HCEC 1CT (cell line): ENCODE measurements around the gene MAPRE2.
"Not testable (repeated sequence)": the region's sequence is repeated elsewhere in the genome, so short reads cannot be mapped to it uniquely, and the experiment has no call there.

Source experiments
- DNase-seq: peaks from one replicate; pipeline ENCODE4 v3.0.0-alpha.2; 2017

MAPRE2 gene

GRCh38 chr18:35127201-35127600 is 86.0 kb downstream of the MAPRE2 start:
- DNase-seq = no peak

GRCh38 chr18:35128675-35129074 is 87.5 kb downstream of the MAPRE2 start:
- no peak for DNase-seq

- DNase-seq = no peak
Measured at GRCh38 chr18:35130236-35130635, 89.0 kb downstream of the MAPRE2 start.

GRCh38 chr18:35131387-35132020 is 90.3 kb downstream of the MAPRE2 start:
- DNase-seq = no peak

- no peak for DNase-seq
Measured at GRCh38 chr18:35132021-35132902, 91.0 kb downstream of the MAPRE2 start.

GRCh38 chr18:35134190-35134730 is 93.0 kb downstream of the MAPRE2 start:
- no peak for DNase-seq

- DNase-seq = no peak
Measured at GRCh38 chr18:35134791-35135531, 93.7 kb downstream of the MAPRE2 start.

- no peak for DNase-seq
Measured at GRCh38 chr18:35136248-35136647, 95.0 kb downstream of the MAPRE2 start.

GRCh38 chr18:35136885-35137284 is 95.7 kb downstream of the MAPRE2 start:
- no peak for DNase-seq

GRCh38 chr18:35137632-35138031 is 96.4 kb downstream of the MAPRE2 start:
- DNase-seq = no peak

- DNase-seq = no peak
Measured at GRCh38 chr18:35138773-35139172, 97.6 kb downstream of the MAPRE2 start.

GRCh38 chr18:35139517-35139916 is 98.3 kb downstream of the MAPRE2 start:
- DNase-seq = no peak

- DNase-seq = no peak
Measured at GRCh38 chr18:35141077-35141476, 99.9 kb downstream of the MAPRE2 start.

- DNase-seq = no peak
Measured at GRCh38 chr18:35141567-35142274, 100.5 kb downstream of the MAPRE2 start.

GRCh38 chr18:35142275-35142615 is 101.0 kb downstream of the MAPRE2 start:
- DNase-seq = no peak

- DNase-seq = peak; percentile 48
Measured at GRCh38 chr18:35143622-35144596, 102.7 kb downstream of the MAPRE2 start.

GRCh38 chr18:35144698-35145097 is 103.5 kb downstream of the MAPRE2 start:
- no peak for DNase-seq

- not testable (repeated sequence) for DNase-seq
Measured at GRCh38 chr18:35150195-35150594, 109.0 kb downstream of the MAPRE2 start.

GRCh38 chr18:35153609-35154272 is 112.5 kb downstream of the MAPRE2 start:
- no peak for DNase-seq

GRCh38 chr18:35155398-35156117 is 114.3 kb downstream of the MAPRE2 start:
- DNase-seq = no peak
